LHCN-M2 (cell line): ENCODE measurements around the gene CARD8. TPM values are rescaled to one million over a fixed set of nuclear protein-coding genes. Genes with fewer than 3 reads are reported as not detected.

Source experiments
- DNase-seq: peaks from one replicate; pipeline ENCODE4 v3.0.0-alpha.2; 2012; ENCODE audit warnings: low read depth
- total RNA-seq: library from RNA; depleted of rRNA; stranded (reverse); fragments of >200 nt; gene quantifications from 2 replicates; pipeline ENCODE4 v1.2.3, GENCODE V29; 2014

CARD8 gene
- total RNA-seq, 1 experiment from 2014 or later, result 26.1 TPM

DNA sequence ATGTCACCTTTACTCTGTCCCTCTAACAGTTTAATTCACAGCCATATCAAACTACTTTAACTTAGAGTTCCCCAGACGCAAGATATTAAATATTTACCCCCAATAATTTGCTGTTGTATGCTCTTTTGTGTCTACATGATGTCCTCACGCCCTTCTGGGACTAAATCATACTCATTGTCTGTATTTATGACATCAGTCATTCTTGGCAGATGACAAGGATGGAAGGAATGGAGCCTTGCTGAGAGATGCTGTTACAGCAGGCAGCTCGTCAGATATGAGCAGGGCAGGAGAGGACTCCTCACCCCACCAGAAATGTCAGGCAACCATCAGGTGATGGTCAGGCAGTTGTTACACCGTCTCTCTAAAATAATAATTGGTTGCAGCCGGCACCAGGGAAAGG is 41.8 kb downstream of the CARD8 start:
- DNase-seq, result no peak

- DNase-seq, result no peak
These were observed 45.7 kb downstream of the CARD8 start for GRCh38 chr19:48210005-48210404.

DNA sequence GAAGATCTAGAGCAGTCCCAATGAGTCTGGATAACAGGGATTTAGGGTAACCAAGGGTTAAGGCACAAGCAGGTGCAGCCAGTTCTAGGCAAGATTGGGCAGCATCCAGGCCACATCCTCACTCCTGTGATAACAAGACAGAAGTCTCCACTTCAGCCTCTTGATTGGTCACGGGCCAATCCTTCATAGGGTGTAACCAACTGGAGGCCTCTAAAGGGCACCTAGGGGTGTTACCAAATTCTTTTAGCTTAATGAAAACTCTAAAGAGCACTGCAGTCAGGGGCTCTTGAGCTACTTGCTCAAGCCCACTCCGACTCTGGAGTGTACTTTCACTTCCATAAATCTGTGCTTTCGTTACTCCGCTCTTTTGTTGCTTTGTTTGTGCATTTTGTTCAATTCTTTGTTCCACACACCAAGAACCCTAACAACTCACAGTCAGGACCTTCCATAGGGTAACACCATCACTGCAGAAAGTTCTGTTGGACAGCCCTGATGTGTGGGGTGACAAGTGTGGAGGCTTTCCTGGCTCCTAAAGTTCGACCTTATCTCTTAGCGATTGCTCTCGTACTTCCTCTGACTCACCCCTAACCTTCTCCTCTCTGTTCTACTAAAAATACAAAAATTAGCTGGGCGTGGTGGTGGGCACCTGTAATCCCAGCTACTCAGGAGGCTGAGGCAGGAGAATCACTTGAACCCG is 49.2 kb downstream of the CARD8 start:
- DNase-seq, result no peak

DNA sequence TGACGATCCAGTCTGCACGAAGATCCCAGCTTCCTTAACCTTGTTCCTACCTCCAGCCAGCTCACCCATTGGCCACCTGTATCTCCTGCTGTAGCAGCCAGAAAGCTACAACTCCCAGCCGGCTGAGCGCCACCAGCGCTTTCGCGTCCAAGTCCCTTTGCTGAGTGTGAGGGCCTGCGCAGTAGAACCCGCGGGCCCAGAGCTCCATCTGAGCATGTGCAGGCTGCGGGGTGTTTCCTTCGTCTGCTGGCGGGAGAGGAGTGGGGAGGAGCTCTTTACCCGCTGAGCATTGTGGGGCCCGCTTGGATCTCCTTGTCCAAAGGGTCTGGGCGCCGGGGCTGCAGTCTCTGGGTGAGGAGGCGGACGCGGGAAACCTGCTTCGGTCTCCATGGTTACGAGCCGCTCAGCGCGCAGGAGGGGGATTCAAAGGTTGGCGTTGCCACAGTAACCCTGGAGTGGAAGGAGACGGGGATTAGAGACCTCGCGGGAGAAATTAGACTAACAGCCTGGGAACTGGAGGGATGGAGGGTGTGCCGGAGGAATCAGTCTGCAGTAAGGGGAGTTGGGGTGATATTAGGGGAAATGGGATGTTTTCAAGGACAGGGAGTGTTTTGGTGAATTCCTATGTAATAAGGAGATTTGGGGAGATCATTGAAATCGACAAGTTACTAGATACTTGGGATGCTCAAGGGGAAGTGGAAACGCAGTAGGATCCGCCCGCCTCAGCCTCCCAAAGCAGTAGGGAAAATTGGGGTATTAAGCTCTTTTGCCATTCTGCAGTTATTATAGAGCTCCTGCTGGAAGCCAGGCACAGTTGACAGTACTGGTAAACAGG is 51.7 kb downstream of the CARD8 start:
- DNase-seq, result peak; percentile 94

DNA sequence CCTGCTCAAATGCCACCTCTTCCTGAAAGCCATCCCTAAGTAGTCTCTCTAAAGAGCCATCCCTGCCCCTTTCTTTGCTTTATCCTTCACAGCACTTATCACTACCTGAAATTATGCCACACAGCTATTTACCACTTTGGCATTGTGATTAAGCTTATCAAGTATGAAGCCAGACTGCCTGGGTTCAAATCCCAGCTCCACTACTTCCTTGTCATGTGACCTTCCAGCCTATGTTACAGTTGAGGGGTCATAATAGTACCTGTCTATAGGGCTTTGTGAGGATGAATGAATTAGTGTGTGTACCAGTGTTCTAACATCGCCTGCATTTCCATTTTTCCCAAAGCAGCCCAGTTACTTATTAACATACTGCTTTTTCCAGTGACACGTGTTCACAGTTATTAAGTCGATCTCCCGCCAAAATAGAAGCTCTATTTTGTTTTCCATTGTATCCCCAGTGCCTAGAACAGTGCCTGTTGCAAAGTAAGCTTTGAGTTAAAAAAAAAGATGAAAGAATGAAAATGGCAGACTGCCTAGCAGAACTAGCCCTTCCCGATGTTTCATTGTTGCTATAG is 52.4 kb downstream of the CARD8 start:
- DNase-seq, result peak; percentile 18

DNA sequence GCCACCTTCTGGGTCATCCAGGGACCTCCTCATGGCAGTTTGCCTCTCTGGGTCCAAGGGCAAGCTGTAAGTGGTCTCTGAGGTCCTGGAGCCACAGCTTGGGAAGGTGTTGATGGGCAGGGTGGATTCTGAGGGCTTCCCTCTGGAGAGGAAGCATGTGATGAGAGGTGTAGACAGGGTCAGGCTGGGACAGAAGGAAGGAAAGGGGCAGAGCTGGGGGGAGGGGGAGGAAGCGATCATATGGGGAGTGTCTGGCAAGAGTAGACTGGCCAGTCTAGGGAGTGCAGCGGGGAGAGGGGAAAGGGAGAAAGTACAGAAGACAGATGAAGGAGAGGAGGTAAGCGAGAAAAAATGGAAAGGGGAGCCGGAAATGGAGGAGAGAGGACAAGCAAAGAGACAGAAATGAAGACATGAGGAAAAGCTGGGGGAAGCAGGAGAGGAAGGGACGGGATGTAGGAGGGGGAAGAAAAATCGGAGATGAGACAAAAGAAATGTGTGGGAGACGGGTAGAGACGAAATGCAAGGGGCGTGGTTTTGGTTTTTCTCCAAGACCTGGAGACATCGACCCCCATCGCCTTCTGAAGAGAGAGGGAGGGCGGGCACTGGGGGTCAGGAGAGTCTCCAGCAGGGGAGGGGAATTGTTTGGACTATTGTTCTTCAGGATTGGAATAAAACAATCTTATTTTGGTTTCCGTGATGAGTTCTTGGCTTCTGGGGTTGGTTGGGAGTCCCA is 58.6 kb downstream of the CARD8 start:
- no peak for DNase-seq

DNA sequence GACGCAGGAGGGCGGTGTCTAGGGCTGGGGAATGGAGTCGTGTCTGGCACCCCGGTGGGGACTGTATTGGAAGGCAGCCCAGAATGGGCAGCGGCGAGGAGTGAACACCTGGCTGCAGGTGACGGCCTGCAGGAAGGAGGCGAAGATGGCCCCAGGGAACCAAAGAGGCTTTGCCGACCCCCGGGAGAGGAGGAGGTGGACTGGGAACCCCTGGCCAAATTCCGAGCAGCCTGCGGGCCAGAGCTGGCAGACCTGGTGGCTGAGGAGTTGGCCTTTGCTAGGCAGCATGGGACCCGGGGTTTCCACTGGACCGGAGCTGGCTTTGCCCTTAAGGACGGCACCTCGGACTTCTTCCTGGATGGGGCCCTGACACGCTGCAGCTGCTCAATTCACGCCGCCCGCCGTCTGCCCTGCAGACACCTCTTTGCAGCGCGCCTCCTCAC is 59.4 kb downstream of the CARD8 start:
- no peak for DNase-seq

GRCh38 chr19:48194844-48195830 is 60.6 kb downstream of the CARD8 start:
- DNase-seq, result no peak

- no peak for DNase-seq
These were observed 61.5 kb downstream of the CARD8 start for GRCh38 chr19:48194041-48194843.

GRCh38 chr19:48192750-48193149 is 63.0 kb downstream of the CARD8 start:
- DNase-seq, result no peak

DNA sequence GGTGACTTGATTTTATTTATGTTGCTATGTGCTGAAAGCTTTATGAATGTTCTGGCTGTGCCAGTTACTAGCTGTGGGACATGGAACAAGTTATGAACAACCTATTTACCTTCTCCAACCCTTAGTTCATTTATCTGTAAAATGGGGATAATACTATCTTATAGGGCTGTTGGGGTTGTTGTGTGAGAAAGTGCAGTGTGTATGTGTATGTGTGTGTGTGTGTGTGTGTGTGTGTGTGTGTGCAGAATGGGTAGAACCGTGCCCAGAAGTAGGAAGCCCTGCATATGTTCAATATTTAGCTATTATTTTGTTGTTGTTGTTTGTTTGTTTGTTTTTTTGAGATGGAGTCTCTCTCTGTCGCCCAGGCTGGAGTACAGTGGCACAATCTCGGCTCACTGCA is 64.8 kb downstream of the CARD8 start:
- DNase-seq, result no peak

DNA sequence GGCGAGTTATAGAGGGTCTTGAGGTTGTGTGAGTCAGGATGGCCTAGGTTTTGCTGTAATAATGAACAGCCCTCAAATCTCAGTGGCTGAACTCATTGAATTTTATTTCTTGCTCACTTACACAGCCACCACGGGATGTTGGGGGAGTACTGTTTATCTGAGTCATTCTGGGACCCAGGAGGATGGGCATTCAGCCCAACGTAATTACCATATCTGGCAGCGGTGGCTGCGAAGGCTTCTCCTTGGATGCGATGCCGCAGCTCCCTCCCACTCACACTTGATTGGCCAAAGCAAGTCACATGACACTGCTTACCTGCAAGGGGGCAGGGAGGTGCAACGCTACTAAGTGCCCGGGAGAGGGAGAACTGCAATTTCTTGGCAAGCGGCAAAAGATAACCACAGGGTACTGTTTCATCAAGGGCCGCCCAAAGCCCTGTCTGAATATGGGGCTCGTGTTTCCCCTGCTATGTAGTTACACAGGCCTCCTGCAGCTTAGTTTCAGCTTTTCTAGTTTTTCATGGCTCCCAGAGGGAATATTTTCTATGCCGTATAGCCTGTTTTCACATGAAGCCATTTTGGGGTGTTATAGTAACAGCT is 65.3 kb downstream of the CARD8 start:
- peak; percentile 19 for DNase-seq

DNA sequence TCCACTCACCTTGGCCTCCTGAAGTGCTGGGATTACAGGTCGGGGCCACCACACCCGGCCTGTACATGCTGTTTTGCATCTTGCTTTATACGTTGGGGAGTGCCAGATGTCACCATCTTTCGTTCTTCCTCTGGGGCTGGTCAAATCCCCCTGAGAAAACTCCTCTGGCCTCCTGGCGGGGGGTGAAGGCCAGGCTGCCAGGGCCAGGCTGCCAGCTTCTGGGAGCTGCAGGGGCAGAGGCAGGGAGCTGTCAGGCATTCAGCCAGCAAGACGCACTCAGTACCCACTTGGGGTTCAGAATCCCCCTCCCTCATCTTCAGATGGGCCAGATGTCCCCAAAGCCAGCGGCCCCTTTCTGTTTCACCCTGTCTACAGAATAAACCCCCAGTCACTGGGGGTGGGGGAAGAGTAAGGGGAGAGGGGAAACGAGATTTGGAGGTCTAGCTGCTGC is 69.1 kb downstream of the CARD8 start:
- no peak for DNase-seq

DNA sequence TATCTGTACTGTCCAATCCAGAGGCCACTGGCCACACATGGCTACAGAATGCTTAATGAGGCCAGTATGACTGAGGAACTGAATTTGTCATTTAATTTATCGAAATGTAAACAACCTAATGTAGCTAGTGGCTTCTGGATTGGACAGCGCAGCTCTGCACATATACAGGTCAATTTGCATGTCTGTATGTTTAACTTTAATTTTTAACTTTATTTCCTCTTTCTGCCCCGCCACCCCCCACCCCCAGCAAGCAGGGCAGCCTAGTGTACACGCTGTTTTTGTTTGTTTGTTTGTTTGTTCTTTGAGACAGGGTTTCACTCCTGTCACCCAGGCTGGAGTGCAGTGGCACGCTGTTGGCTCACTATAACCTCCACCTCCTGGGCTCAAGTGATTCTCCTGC is 69.7 kb downstream of the CARD8 start:
- DNase-seq, result no peak

- no peak for DNase-seq
These were observed 72.4 kb downstream of the CARD8 start for GRCh38 chr19:48183356-48183755.

- DNase-seq, result no peak
These were observed 73.3 kb downstream of the CARD8 start for GRCh38 chr19:48182434-48182833.

DNA sequence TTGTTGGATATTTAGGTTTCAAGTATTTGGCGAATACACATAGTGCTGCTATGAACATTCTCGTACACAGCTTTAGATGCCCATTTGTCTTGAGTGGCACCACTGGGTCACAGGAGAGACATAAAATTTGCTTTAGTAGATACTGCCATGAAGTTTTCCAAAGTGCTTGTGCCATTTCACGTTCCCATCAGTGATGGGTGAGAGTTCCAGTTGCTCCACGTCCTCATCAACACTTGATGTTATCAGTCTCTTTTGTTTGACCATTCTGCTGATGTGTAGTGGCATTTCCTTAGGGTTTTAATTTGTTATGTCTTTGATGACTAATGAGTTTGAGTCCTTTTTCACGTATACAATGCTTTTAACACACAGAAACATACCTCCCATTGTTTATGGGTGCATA is 74.2 kb downstream of the CARD8 start:
- DNase-seq, result no peak

- DNase-seq, result no peak
These were observed 79.5 kb downstream of the CARD8 start for GRCh38 chr19:48176226-48176625.

- DNase-seq, result no peak
These were observed 80.1 kb downstream of the CARD8 start for GRCh38 chr19:48175578-48175977.
